H1 (cell line): ENCODE results near the gene TNC. TPM values are rescaled to one million over a fixed set of nuclear protein-coding genes. Genes with fewer than 3 reads are reported as not detected.

Experiments used
- CTCF ChIA-PET: fragments of 300-600 bp; sonication (Branson Sonifier 250); formaldehyde crosslinking; loops from one replicate; lab custom pipeline; 2021; ENCODE audit not compliant: partially characterized antibody; lab: Charles Lee
- POLR2A ChIA-PET: fragments of 300-600 bp; sonication (Branson Sonifier 250); formaldehyde crosslinking; loops from one replicate; lab custom pipeline; 2021; ENCODE audit warnings: inconsistent platforms; ENCODE audit not compliant: partially characterized antibody; lab: Charles Lee
- DNase-seq, 2 experiments: peaks; one replicate each; pipeline versions ENCODE4 v3.0.0 to v3.0.0-alpha.2; 2010 to 2022; ENCODE audit warnings: low spot score in 2 of 2, low read depth in 1 of 2, mixed read lengths in 1 of 2
- FAIRE-seq: peaks from 2 replicates; lab custom pipeline; 2011; peaks lifted over from hg19 to GRCh38; lab: Jason Lieb, UNC
- H2AFZ ChIP-seq: 2 replicates; pipeline ENCODE4 v1.8.1; 2012; ENCODE audit warnings: low read length, inconsistent platforms
- H2AK5ac ChIP-seq: 2 replicates; pipeline ENCODE4 v1.6.1; 2013; ENCODE audit warnings: low read depth, low read length
- H2BK120ac ChIP-seq: replicated peaks from 2 replicates; pipeline ENCODE3; 2013; ENCODE audit warnings: low read depth, low read length, inconsistent platforms
- H2BK12ac ChIP-seq: 2 replicates; pipeline ENCODE4 v1.6.1; 2013; ENCODE audit warnings: low read depth, low read length
- H2BK15ac ChIP-seq: 2 replicates; pipeline ENCODE4 v1.6.1; 2013; ENCODE audit warnings: low read length
- H2BK20ac ChIP-seq: 2 replicates; pipeline ENCODE4 v1.6.1; 2013; ENCODE audit warnings: low read length
- H2BK5ac ChIP-seq: 2 replicates; pipeline ENCODE4 v1.6.1; 2013; ENCODE audit warnings: low read depth, low read length
- H3K14ac ChIP-seq: 2 replicates; pipeline ENCODE4 v1.6.1; 2013; ENCODE audit warnings: inconsistent platforms; ENCODE audit not compliant: insufficient read length
- H3K18ac ChIP-seq: 2 replicates; pipeline ENCODE4 v1.6.1; 2013; ENCODE audit warnings: low read length; ENCODE audit errors: extremely low read depth
- H3K23ac ChIP-seq: 2 replicates; pipeline ENCODE4 v1.6.1; 2013; ENCODE audit warnings: inconsistent platforms; ENCODE audit not compliant: insufficient read length
- H3K23me2 ChIP-seq: 2 replicates; pipeline ENCODE4 v1.6.1; 2013; ENCODE audit warnings: low read depth, low read length
- H3K27ac ChIP-seq: 2 replicates; pipeline ENCODE4 v1.6.1; 2011; ENCODE audit warnings: low read depth, low read length, inconsistent platforms
- H3K27me3 ChIP-seq, 4 experiments: replicated peaks in 1 of 4; 1 replicate in 1 of 4; 2 replicates in 3 of 4; pipeline versions ENCODE4 v1.6.1 to v1.8.1; 2011 to 2013; ENCODE audit warnings: low read length in 3 of 4, mild to moderate bottlenecking in 3 of 4, inconsistent platforms in 2 of 4, mixed read lengths in 2 of 4, moderate library complexity in 1 of 4; ENCODE audit not compliant: control insufficient read depth in 3 of 4, insufficient read depth in 3 of 4; ENCODE audit errors: extremely low read depth in 1 of 4
- H3K36me3 ChIP-seq, 4 experiments: 2 replicates each; pipeline versions ENCODE4 v1.6.1 to v1.8.1; 2011 to 2013; ENCODE audit warnings: mild to moderate bottlenecking in 4 of 4, low read length in 3 of 4, moderate library complexity in 2 of 4, control low read depth in 1 of 4, inconsistent platforms in 1 of 4; ENCODE audit not compliant: insufficient read depth in 4 of 4, control insufficient read depth in 2 of 4
- H3K4ac ChIP-seq: replicated peaks from 2 replicates; pipeline ENCODE3; 2013; ENCODE audit warnings: low read length, low read depth, mixed read lengths, inconsistent platforms; ENCODE audit not compliant: insufficient read length
- H3K4me1 ChIP-seq, 4 experiments: replicated peaks in 1 of 4; 1 replicate in 1 of 4; 2 replicates in 3 of 4; pipeline versions ENCODE4 v1.6.1 to v1.8.1; 2011 to 2013; ENCODE audit warnings: low read length in 3 of 4, inconsistent platforms in 2 of 4, mixed read lengths in 1 of 4; ENCODE audit not compliant: insufficient read depth in 4 of 4, control insufficient read depth in 3 of 4
- H3K4me2 ChIP-seq, 2 experiments: 2 replicates each; pipeline versions ENCODE4 v1.6.1 to v1.8.1; 2011 to 2013; ENCODE audit warnings: low read depth in 2 of 2, low read length in 2 of 2, control low read depth in 1 of 2, inconsistent platforms in 1 of 2, mild to moderate bottlenecking in 1 of 2; ENCODE audit not compliant: insufficient read depth in 1 of 2
- H3K4me3 ChIP-seq, 4 experiments: fragments of 200-600, 300-600 bp in 1 of 4; sonication (generic), shearing (Covaris generic), sonication (Bioruptor Twin) in 1 of 4; 2 replicates each; pipeline versions ENCODE4 v1.5.1 to v1.8.1; 2011 to 2016; ENCODE audit warnings: low read length in 4 of 4, low read depth in 3 of 4, control low read depth in 2 of 4, inconsistent platforms in 2 of 4, mild to moderate bottlenecking in 2 of 4, mixed read lengths in 1 of 4, moderate library complexity in 1 of 4; ENCODE audit not compliant: insufficient read depth in 2 of 4; ENCODE audit errors: extremely low read depth in 1 of 4
- H3K56ac ChIP-seq: replicated peaks from 2 replicates; pipeline ENCODE3; 2013; ENCODE audit warnings: low read depth, mild to moderate bottlenecking, mixed read lengths, low read length, inconsistent platforms; ENCODE audit not compliant: insufficient read length
- H3K79me1 ChIP-seq: 2 replicates; pipeline ENCODE4 v1.6.1; 2013; ENCODE audit warnings: low read depth, low read length, control low read depth
- H3K79me2 ChIP-seq, 2 experiments: 2 replicates each; pipeline versions ENCODE4 v1.6.1 to v1.8.1; 2012 to 2013; ENCODE audit warnings: low read length in 2 of 2, mild to moderate bottlenecking in 2 of 2, inconsistent platforms in 1 of 2; ENCODE audit not compliant: insufficient read depth in 2 of 2, control insufficient read depth in 1 of 2
- H3K9ac ChIP-seq, 4 experiments: replicated peaks in 1 of 4; 1 replicate in 1 of 4; 2 replicates in 3 of 4; pipeline versions ENCODE4 v1.6.1 to v1.8.1; 2011 to 2013; ENCODE audit warnings: low read depth in 3 of 4, low read length in 3 of 4, control low read depth in 2 of 4, mild to moderate bottlenecking in 2 of 4, moderate library complexity in 2 of 4, inconsistent platforms in 1 of 4; ENCODE audit errors: extremely low read depth in 1 of 4
- H3K9me3 ChIP-seq, 2 experiments: 2 replicates each; pipeline versions ENCODE4 v1.6.1 to v1.8.1; 2012 to 2013; ENCODE audit warnings: mild to moderate bottlenecking in 2 of 2, moderate library complexity in 2 of 2, control low read depth in 1 of 2, inconsistent platforms in 1 of 2, low read depth in 1 of 2, low read length in 1 of 2, mixed read lengths in 1 of 2; ENCODE audit not compliant: insufficient read depth in 2 of 2
- H4K20me1 ChIP-seq, 2 experiments: replicated peaks in 1 of 2; 2 replicates each; pipeline versions ENCODE3 to v1.8.1; 2011 to 2013; ENCODE audit warnings: inconsistent platforms in 2 of 2, low read length in 2 of 2, mild to moderate bottlenecking in 1 of 2; ENCODE audit not compliant: insufficient read depth in 2 of 2, control insufficient read depth in 1 of 2
- H4K5ac ChIP-seq: 2 replicates; pipeline ENCODE4 v1.6.1; 2013; ENCODE audit warnings: low read length, low read depth, mixed read lengths, inconsistent platforms; ENCODE audit not compliant: insufficient read length
- H4K8ac ChIP-seq: 2 replicates; pipeline ENCODE4 v1.8.0; 2013; ENCODE audit warnings: mild to moderate bottlenecking, moderate library complexity, low read length, inconsistent platforms; ENCODE audit not compliant: insufficient read depth; ENCODE audit errors: extremely low read depth
- H4K91ac ChIP-seq: replicated peaks from 2 replicates; pipeline ENCODE3; 2013; ENCODE audit warnings: low read length, mixed read lengths, inconsistent platforms; ENCODE audit not compliant: insufficient read length
- ASH2L ChIP-seq: fragments of 200-600, 300-600 bp; sonication (generic); IDR thresholded peaks from one replicate; pipeline ENCODE4 v1.7.1; 2017; ENCODE audit warnings: low read length
- ATF3 ChIP-seq: IDR thresholded peaks from 2 replicates; pipeline ENCODE4 v1.6.1; 2011; ENCODE audit warnings: low read depth, mild to moderate bottlenecking, low read length; ENCODE audit not compliant: insufficient read depth
- FOSL1 ChIP-seq: IDR thresholded peaks from 2 replicates; pipeline ENCODE4 v1.6.1; 2011; ENCODE audit warnings: mild to moderate bottlenecking, low read depth, low read length, moderate library complexity; ENCODE audit not compliant: insufficient read depth
- GABPA ChIP-seq: IDR thresholded peaks from 2 replicates; pipeline ENCODE4 v1.6.1; 2011; ENCODE audit warnings: mild to moderate bottlenecking, low read length, moderate library complexity, borderline replicate concordance; ENCODE audit not compliant: insufficient read depth
- KDM4A ChIP-seq: IDR thresholded peaks from one replicate; pipeline ENCODE4 v1.7.1; 2012; ENCODE audit warnings: low read depth, mild to moderate bottlenecking, moderate library complexity, low read length, inconsistent platforms; ENCODE audit not compliant: severe bottlenecking
- KDM5A ChIP-seq: fragments of 200-600 bp; IDR thresholded peaks from 2 replicates; pipeline ENCODE4 v1.7.1; 2012; ENCODE audit warnings: mild to moderate bottlenecking, low read length, inconsistent platforms, mixed read lengths
- MAFK ChIP-seq: IDR thresholded peaks from 2 replicates; pipeline ENCODE4 v1.6.1; 2012; ENCODE audit warnings: low read depth, mild to moderate bottlenecking, improper control_type of control experiment, low read length
- NRF1 ChIP-seq: IDR thresholded peaks from 2 replicates; pipeline ENCODE4 v1.6.1; 2011; ENCODE audit warnings: mild to moderate bottlenecking, low read depth, low read length, improper control_type of control experiment
- SAP30 ChIP-seq: fragments of 300-600 bp; sonication (generic); IDR thresholded peaks from 2 replicates; pipeline ENCODE4 v1.7.1; 2012; ENCODE audit warnings: low read length, moderate library complexity, mild to moderate bottlenecking, inconsistent platforms; ENCODE audit not compliant: insufficient read depth, insufficient replicate concordance
- SIRT6 ChIP-seq: IDR thresholded peaks from one replicate; pipeline ENCODE4 v1.7.1; 2012; ENCODE audit warnings: low read length, inconsistent platforms
- SIX5 ChIP-seq: IDR thresholded peaks from 2 replicates; pipeline ENCODE4 v1.6.1; 2011; ENCODE audit warnings: mild to moderate bottlenecking, low read depth, low read length
- SP2 ChIP-seq: IDR thresholded peaks from 2 replicates; pipeline ENCODE4 v1.6.1; 2012; ENCODE audit warnings: mild to moderate bottlenecking, low read length, inconsistent platforms
- SP4 ChIP-seq: IDR thresholded peaks from 2 replicates; pipeline ENCODE4 v1.6.1; 2012; ENCODE audit warnings: low read length, inconsistent platforms
- SUZ12 ChIP-seq: fragments of 200-600 bp; sonication (generic); IDR thresholded peaks from 2 replicates; pipeline ENCODE4 v1.6.1; 2012; ENCODE audit warnings: mild to moderate bottlenecking, inconsistent platforms, low read length, moderate library complexity, mixed read lengths
- WGBS, 2 experiments: shearing (Covaris generic) in 1 of 2; methylation state at CpG; one replicate each; pipeline versions ENCODE4 v1.1.6 to v1.1.7; 2013 to 2015; ENCODE audit warnings: low lambda C conversion rate in 2 of 2, mixed read lengths in 2 of 2, inconsistent platforms in 1 of 2, low coverage in 1 of 2, missing lambda C conversion rate in 1 of 2; ENCODE audit not compliant: insufficient replicate concordance in 2 of 2, insufficient coverage in 1 of 2, insufficient read length in 1 of 2; ENCODE audit errors: extremely low coverage in 1 of 2, missing lambda C conversion rate in 1 of 2; 5-methylcytosine and 5-hydroxymethylcytosine counted together
- polyA plus RNA-seq, 7 experiments: library from polyadenylated mRNA; depleted of rRNA in 3 of 7; stranded (reverse) in 5 of 7; unstranded in 2 of 7; fragments of >200 nt in 5 of 7; fragments of 200-250 nt in 2 of 7; gene quantifications; 1 replicate in 5 of 7; 2 replicates in 1 of 7; 4 replicates in 1 of 7; pipeline versions ENCODE4 v1.2.1 to v1.2.3, GENCODE V29; 2011 to 2013; ENCODE audit warnings: missing spikeins in 2 of 7, mixed read lengths in 2 of 7
- total RNA-seq: library from RNA; stranded (reverse); fragmentation: NEBNext Ultra II Directional; extraction: Animal tissue kit (Norgen Biotek cat#: 25700); gene quantifications from 2 replicates; pipeline ENCODE4 v1.2.1, GENCODE V29; 2021

TNC gene
- total and polyA plus RNA-seq, 2 of the 8 experiments (the other 6 are each of a cell fraction or from before 2014, with no cell fraction given), result 6.2 to 11.4 TPM

DNA sequence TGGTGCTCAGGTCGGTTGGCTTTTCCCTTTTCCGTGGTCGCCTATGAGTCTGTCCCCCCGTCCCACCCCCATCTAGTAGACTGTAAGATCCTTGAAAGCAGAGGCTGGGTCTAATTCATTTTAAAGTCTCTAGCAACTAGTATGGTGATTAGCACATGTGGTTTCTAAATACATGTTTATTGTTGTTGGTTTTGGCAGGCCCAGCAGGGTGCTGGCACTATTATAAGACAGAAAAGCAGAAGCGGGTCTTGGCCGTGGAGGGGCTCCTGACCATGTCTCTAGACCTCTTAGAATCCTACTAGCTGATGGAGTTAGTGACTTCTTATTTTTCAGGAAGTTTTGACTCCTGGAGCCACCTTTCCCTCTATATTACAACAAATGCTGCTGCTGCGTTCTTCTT is 126.1 kb downstream of the TNC start:
- Histone ChIP-seq H2BK20ac (no peak overlapping the region), H4K91ac (no peak overlapping the region), H2AFZ (no peak overlapping the region), H3K23me2 (no peaks in the 10 kb centered on the region; the same call in 1 of the 2 replicates), H4K8ac (no peak overlapping the region), H3K9me3 (no peaks in the 10 kb centered on the region), H3K23ac (no peak overlapping the region), H3K18ac (no peak overlapping the region), H4K5ac (no peak overlapping the region), H2BK12ac (no peak overlapping the region), H3K27me3 (0 out of 7 replicates have a peak, but pooled peaks cover 0 to 2% (median 0%) of the 10 kb centered on the region in 4 experiments), H2BK120ac (no peak overlapping the region), H3K79me2 (no peaks in the 10 kb centered on the region), H3K79me1 (no peaks in the 10 kb centered on the region), H3K4me1 (no peaks in the 10 kb centered on the region; a peak in 1 of 7 replicates), H3K14ac (no peak overlapping the region), H3K56ac (no peak overlapping the region), H3K4me3 (no peak overlapping the region), H3K9ac (no peak overlapping the region), H3K27ac (no peak overlapping the region), H3K4ac (no peak overlapping the region), H2AK5ac (no peak overlapping the region), H4K20me1 (no peaks in the 10 kb centered on the region), H2BK15ac (no peak overlapping the region), H3K4me2 (no peak overlapping the region), H3K36me3 (no peaks in the 10 kb centered on the region), H2BK5ac (no peak overlapping the region)
- CTCF ChIA-PET, result interaction anchor here (1.7 kb wide), 1 partner anchor 10 kb away, joined by 3 read pairs; no protein-coding TSS in a partner anchor
- POLR2A ChIA-PET, result no interaction called here
- WGBS, 2 experiments, result 84% methylated on average over 7 of the region's 7 CpGs; no CpG with 5 or more reads in 1 of the 2 experiments
- FAIRE-seq (no peak), DNase-seq (no peak)
- TF ChIP-seq KDM5A (no peak), MAFK (no peak), SP4 (no peak), KDM4A (no peak), GABPA (no peak), ATF3 (no peak), SAP30 (no peak), FOSL1 (no peak), SIRT6 (no peak), NRF1 (no peak), SUZ12 (no peak), SIX5 (no peak), ASH2L (no peak), SP2 (no peak)
